HUDEP-2 (cell line): ENCODE measurements around the gene ZNF319.

Experiments
- DNase-seq, 76 experiments: peaks; one replicate each; lab custom pipeline; 2025; ENCODE audit not compliant: unreplicated experiment in 76 of 76; lab: John Stamatoyannopoulos, UW

The ZNF319 gene

DNA sequence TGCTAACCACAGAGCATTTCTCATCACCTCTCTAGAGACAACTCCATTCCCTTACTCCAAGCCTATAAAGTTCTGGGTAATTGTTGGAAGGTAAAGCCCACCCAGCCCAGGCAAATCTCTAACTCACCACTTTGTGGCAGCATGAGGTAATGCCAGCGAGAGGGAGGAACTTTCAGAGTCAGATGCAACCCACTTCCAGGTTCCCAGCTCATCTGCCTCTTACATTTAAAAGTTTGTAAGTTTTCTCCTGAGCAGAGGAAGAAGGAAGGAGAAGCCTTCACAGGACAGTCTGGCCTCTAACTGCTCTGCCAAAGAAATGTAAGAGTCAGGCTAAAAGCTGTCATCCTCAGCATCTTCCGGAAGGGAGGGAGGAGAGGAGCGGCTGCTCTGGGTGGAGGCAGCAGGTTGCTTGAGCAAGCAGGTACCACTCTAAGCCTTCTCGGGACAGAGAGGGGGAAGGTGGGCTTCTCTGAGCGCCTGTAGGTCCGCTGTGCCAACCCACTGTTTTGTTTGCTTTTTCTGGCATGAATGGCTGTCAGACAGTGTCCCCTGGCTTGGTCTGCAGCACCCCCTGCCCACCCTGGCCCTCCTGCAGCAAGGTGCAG lies 1.0 kb downstream of the ZNF319 start:
- peak in 4 of 76 experiments; percentile 3 to 18 (median 8) for DNase-seq

DNA sequence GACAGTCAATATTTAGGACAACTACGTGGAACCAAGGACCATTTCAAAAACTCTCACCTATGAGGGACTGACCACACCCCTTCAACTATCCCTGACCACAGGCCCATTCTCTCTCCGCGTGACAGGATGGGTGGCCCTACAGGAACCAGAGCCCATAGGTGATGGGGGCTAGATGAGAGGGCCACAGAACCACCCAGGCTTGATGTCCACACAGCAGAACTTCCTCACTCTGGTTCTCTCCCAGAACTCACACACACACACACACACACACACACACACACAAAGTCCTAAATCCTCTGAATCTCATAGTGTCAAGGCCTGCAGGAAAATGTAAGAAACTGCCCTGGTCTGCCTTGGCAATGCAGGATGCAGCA lies 1.5 kb downstream of the ZNF319 start:
- no peak for DNase-seq

GRCh38 chr16:57998486-57998885 lies 2.0 kb downstream of the ZNF319 start:
- DNase-seq: peak in 8 of 76 experiments; percentile 5 to 33 (median 14)

- no peak for DNase-seq
Observed at GRCh38 chr16:57997528-57998265, 2.8 kb downstream of the ZNF319 start.

DNA sequence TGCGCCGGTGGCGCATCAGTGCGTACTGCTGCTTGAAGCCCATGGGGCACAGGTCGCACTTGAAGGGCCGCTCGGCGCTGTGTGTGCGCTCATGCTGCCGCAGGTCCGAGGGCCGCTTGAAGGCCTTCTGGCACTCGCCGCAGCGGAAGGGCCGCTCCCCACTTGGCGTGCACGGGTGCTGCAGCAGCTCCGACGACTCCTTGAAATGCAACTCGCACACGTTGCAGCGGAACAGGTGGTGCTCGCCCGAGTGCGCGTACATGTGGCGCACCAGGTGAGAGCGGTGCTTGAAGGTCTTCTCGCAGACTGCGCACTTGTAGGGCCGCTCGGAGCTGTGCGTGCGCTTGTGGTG lies 3.3 kb downstream of the ZNF319 start:
- no peak for DNase-seq

GRCh38 chr16:57996406-57997175 lies 3.9 kb downstream of the ZNF319 start:
- no peak for DNase-seq

DNA sequence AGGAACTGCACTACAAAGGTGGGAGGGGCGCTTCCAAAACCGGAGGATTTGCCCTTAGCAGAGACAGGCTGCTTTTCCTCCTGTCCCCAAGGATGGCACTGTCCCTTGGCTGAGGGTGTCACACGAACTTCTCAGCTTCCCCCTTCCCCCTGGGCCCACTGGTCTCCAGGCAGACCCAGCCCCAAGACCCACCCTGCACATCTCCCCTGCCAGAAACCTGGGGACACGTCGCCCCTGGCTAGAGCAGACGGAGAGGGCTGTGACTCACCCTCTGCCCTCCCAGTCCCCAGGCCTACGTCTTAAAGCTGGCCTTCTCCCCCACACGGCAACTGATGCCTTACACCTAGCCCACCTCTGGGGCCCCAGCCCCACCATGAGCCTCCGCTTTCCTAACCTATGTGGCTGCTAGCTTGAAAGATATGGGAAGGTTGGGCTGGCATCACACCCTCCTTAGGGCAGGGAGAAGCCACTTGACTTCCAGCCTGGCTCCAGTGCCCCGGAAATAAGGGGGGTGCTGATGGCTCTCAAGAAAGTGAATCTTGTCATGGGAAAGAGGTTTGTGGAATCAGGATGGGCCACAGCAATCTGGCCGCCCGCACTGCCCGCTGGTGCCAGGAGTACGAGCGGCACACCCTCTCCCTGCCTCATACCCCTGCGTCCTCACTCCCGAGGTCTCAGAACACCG lies 4.6 kb downstream of the ZNF319 start:
- no peak for DNase-seq

GRCh38 chr16:57994778-57995177 lies 5.7 kb downstream of the ZNF319 start:
- peak in 64 of 76 experiments; percentile 8 to 74 (median 52) for DNase-seq

DNA sequence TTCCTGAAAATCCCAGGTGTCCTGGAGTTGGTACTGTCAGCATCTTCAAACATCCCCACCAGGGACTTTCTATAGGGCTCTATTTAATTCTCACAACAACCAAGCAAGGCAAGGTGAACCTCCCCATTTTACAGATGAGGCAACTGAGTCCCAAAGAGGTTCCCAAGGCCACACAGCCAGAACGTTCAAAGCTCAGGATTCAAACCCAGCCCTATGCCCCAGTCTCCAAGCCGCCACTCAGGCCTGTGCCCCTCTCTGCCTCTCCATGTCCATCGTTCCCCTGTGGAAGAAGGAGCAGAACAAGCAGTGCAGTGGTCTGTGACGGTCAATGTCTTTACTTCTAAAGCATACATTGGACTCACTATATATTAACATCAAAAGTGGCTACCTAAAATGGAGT lies 6.1 kb downstream of the ZNF319 start:
- DNase-seq: no peak

DNA sequence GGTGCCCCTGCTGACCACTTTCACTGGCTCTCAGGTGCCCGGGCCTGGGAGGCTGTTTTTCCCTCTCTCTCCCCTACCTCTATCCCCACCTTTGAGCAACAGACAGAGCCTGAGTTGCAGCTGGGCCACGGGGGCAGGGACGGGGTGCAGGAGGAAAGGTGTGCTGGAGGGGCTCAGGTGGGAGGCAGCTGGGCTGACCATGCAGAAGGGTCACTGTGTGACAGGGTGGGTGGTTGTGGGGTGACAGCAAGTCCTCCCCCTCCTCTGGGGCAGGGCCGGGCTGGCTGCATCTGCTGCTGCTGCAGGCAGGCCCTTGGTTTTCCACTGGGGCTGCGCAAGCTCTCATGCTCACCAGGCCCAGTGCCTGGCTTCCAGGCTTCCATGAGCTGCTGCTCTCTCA lies 6.6 kb downstream of the ZNF319 start:
- no peak for DNase-seq

GRCh38 chr16:57993438-57993837 lies 7.0 kb downstream of the ZNF319 start:
- DNase-seq: no peak

DNA sequence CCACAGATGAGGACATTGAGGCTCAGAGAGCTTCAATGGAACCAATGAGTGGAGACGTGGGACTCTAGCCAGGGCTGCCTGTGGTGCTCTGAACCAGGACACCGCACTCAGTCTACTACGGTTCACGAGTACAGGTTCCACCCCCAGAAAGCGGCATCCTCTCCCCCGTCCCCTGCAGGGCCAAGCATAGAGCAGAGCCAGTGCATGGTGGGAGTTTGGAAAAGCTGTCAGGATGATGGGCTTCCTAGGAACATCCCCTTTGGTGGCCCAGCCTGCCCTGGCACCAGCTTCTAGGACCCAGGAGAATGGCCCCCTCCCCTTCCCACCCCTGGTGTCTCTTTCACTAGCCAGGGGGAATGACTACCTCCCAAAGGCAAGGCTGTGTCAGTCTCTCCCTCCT lies 8.4 kb downstream of the ZNF319 start:
- DNase-seq: no peak

DNA sequence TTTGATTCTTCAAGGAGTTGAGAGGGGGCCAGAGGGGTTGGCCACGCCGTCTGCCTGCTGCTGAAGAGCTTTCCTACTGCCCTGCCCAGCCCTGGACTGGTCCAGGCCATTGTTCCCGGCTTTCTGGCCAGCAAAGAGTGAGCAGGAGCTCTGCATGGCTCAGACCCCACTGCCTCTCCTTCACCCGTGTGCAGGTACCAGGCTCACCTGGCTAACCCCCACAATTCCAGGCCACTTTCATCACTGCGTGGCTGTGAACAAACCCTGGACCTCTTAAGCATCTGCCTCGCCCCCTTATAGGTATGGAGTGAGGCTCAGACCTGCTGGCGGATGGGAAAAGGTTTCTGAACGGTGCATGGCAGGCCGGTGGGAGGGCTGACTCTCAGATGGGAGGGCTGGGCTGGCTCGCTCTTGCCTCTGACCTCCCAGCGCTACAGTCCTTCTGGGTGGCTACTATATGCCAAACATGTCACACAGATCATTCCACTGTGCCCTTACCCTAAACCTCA lies 8.9 kb downstream of the ZNF319 start:
- no peak for DNase-seq

DNA sequence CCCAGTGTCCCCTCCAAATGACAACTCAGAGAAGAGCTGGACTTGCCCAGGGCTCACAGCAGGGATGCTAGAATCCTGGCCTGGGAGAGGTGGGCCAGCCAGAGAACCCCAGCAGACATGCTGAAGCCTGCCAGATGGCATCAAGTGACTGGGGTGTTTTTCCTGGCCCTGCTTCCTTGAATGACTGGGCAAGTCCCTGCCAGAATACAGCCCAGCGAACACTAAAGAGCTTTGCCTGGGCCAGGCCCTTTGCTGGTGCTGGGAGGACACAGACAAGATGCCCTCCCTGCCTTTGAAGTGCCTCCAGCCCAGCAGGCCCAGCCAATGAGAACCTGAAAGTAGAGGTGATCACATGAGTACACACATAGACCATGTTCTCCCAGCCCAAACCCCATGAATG lies 11.5 kb downstream of the ZNF319 start:
- DNase-seq: no peak

- no peak for DNase-seq
Observed at GRCh38 chr16:57987441-57988177, 12.9 kb downstream of the ZNF319 start.

DNA sequence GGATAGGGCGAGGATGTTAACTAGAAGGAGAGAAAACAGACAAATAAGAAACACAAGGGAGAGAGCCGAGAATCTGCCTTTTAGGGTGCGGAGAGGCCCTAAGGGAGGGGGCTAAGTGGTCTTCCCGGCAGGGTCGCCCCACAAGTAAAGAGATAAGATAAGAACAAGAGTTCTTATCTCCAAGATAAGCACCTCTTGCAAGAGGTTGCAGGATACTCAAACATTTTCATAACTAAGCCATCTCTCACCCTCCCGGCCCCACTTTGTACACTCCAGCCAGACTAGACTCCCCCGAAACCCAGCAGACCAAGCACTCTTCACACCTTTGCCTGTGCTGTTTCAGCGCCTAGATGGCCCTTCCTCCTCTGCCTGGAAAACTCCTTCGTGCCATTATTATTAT lies 14.3 kb downstream of the ZNF319 start:
- DNase-seq: no peak

- DNase-seq: no peak
Observed at GRCh38 chr16:57985204-57986181, 15.0 kb downstream of the ZNF319 start.

DNA sequence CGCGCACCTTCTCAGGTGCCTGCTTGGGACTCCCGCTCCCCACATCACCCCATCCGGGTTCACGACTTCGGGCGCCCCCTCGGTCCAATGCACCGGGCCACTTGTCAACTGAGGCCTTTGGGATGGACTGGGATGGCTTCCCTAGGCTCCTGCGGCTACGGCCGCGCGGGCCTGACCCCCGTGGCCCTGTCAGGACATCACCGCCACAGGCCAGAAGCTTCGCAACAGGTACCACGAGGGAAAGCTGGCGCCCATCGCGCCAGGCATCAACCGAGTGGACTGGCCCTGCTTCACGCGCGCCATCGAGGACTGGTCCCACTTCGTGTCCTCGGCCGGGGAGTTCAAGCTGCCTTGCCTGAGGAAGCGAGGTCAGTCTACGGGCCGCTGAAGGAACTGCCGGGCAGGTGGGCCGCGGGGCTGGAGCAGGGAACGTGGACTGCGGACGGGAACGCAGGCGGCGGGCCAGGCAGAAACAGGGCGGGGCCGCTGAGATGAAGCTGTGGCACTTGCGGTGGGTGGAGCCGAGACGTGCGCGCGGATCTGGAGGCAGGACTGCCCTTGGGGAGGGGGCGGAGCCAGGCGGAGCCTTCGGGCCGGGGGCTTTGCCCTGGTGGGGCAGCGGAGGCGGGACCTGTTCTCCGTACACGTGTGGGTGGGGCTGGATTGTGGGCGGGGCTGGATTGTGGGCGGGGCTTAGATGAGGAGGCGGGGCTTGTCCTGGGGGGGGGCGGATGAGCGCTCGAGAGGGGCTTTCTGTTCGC lies 15.8 kb downstream of the ZNF319 start:
- DNase-seq: peak in 73 of 76 experiments; percentile 24 to 89 (median 73)
